ENCODE data around the gene REXO4. TPM values are rescaled to one million over a fixed set of nuclear protein-coding genes. Genes with fewer than 3 reads are reported as not detected.

REXO4 gene
- total and polyA plus RNA-seq, 2 of the 4 experiments (the other 2 are of a cell fraction), result 16.1 to 21.8 TPM

DNA sequence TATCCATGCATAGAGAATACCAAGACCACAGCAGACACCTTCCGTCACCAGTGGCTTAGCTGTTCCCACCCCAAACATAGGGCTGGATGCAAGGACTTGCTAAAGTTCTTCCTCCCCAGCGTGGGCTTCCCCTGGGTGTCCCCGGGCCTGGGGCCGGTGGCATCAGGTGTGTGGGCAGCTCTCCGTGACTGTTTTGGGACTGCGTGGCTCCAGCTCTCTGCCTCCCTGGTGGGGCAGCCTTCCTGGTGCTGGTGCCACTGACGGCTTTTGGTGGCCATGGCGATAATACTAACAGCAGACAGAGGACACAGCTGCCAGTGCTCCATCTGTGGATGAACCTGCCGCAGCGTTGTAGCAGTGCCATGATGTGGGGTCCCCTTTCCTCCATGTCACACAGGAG is 46.8 kb upstream of the REXO4 start:
- Histone ChIP-seq H4K5ac (ENCODE audit: low read depth, low read length) (no peak overlapping the region), H3K4ac (ENCODE audit: low read depth, low read length) (no peak overlapping the region), H3K4me2 (ENCODE audit: low read depth, low read length) (no peak overlapping the region), H2BK5ac (ENCODE audit: low read depth, low read length, poor library complexity, severe bottlenecking) (no peak overlapping the region), H3K23ac (ENCODE audit: low read depth, low read length) (no peak overlapping the region), H3K9me3 (ENCODE audit: control insufficient read depth, insufficient read depth, low read length) (no peaks in the 10 kb centered on the region), H3K27ac (ENCODE audit: insufficient read depth, low read length) (no peak overlapping the region), H3K4me1 (ENCODE audit: control insufficient read depth, insufficient read depth, low read length) (peaks cover 7% of the 10 kb centered on the region; the same call in 1 of the 2 replicates), H3K27me3 (ENCODE audit: control insufficient read depth, insufficient read depth, low read length) (no peaks in the 10 kb centered on the region), H4K20me1 (ENCODE audit: insufficient read depth, low read length) (no peaks in the 10 kb centered on the region), H3K36me3 (ENCODE audit: control insufficient read depth, insufficient read depth, low read length) (peaks cover 7% of the 10 kb centered on the region), H3K9me1 (ENCODE audit: insufficient read depth, low read length) (0 out of 2 replicates have a peak, but pooled peaks cover 4% of the 10 kb centered on the region), H2BK20ac (ENCODE audit: low read depth, low read length) (no peak overlapping the region), H2AK9ac (replicated peaks; ENCODE audit: low read depth, low read length, poor library complexity) (no peak overlapping the region), H2BK15ac (ENCODE audit: low read depth, low read length) (no peak overlapping the region), H3K18ac (ENCODE audit: low read depth, low read length) (no peak overlapping the region), H2BK120ac (ENCODE audit: low read depth, low read length) (no peak overlapping the region), H3K79me1 (ENCODE audit: low read depth in 1 of 2, low read length in 2 of 2) (peaks cover 0 to 6% of the 10 kb centered on the region in 2 experiments; a peak in 3 of 4 replicates), H4K91ac (ENCODE audit: insufficient read depth, low read depth, low read length) (no peak overlapping the region), H3K9ac (ENCODE audit: low read depth, low read length) (no peak overlapping the region), H2AFZ (replicated peaks; ENCODE audit: low read length, poor library complexity) (no peak overlapping the region), H3K4me3 (ENCODE audit: insufficient read depth, low read depth, low read length) (no peak overlapping the region), H2AK5ac (ENCODE audit: low read depth, low read length) (no peak overlapping the region), H3K56ac (ENCODE audit: extremely low read depth, insufficient read depth, low read length) (no peak overlapping the region), H4K8ac (ENCODE audit: low read depth in 2 of 2, low read length in 2 of 2) (no peak overlapping the region), H3K14ac (replicated peaks; ENCODE audit: low read depth, low read length) (no peak overlapping the region)
- ATAC-seq (ENCODE audit: low read depth), result no peak
- intact Hi-C loops (cut with micrococcal nuclease), result no loop called here
- TF ChIP-seq CHD1 (IDR thresholded peaks at IDR 0.05; ENCODE audit: low read depth, low read length), result no peak
- TF ChIP-seq CEBPB (IDR thresholded peaks at IDR 0.05; ENCODE audit: low read depth, low read length), result no peak
- TF ChIP-seq SMC3 (IDR thresholded peaks at IDR 0.05; ENCODE audit: low read depth, low read length), result no peak
- TF ChIP-seq FOS (IDR thresholded peaks at IDR 0.05; ENCODE audit: low read depth, low read length), result no peak
- no peak for TF ChIP-seq MAZ (IDR thresholded peaks at IDR 0.05; ENCODE audit: borderline replicate concordance, low read depth, low read length)
- TF ChIP-seq RAD21 (IDR thresholded peaks at IDR 0.05; ENCODE audit: low read length), result no peak
- TF ChIP-seq, protein P1, sequence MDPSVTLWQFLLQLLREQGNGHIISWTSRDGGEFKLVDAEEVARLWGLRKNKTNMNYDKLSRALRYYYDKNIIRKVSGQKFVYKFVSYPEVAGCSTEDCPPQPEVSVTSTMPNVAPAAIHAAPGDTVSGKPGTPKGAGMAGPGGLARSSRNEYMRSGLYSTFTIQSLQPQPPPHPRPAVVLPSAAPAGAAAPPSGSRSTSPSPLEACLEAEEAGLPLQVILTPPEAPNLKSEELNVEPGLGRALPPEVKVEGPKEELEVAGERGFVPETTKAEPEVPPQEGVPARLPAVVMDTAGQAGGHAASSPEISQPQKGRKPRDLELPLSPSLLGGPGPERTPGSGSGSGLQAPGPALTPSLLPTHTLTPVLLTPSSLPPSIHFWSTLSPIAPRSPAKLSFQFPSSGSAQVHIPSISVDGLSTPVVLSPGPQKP (IDR thresholded peaks at IDR 0.05; ENCODE audit: borderline replicate concordance, low read depth, low read length), result no peak
- no peak for TF ChIP-seq NFE2L2 (IDR thresholded peaks at IDR 0.05; ENCODE audit: low read depth, low read length)
- TF ChIP-seq RCOR1 (IDR thresholded peaks at IDR 0.05; ENCODE audit: insufficient replicate concordance, low read length), result no peak
- TF ChIP-seq, protein P2, sequence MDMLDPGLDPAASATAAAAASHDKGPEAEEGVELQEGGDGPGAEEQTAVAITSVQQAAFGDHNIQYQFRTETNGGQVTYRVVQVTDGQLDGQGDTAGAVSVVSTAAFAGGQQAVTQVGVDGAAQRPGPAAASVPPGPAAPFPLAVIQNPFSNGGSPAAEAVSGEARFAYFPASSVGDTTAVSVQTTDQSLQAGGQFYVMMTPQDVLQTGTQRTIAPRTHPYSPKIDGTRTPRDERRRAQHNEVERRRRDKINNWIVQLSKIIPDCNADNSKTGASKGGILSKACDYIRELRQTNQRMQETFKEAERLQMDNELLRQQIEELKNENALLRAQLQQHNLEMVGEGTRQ (IDR thresholded peaks at IDR 0.05; ENCODE audit: low read depth, low read length), result no peak
- TF ChIP-seq, protein P3, sequence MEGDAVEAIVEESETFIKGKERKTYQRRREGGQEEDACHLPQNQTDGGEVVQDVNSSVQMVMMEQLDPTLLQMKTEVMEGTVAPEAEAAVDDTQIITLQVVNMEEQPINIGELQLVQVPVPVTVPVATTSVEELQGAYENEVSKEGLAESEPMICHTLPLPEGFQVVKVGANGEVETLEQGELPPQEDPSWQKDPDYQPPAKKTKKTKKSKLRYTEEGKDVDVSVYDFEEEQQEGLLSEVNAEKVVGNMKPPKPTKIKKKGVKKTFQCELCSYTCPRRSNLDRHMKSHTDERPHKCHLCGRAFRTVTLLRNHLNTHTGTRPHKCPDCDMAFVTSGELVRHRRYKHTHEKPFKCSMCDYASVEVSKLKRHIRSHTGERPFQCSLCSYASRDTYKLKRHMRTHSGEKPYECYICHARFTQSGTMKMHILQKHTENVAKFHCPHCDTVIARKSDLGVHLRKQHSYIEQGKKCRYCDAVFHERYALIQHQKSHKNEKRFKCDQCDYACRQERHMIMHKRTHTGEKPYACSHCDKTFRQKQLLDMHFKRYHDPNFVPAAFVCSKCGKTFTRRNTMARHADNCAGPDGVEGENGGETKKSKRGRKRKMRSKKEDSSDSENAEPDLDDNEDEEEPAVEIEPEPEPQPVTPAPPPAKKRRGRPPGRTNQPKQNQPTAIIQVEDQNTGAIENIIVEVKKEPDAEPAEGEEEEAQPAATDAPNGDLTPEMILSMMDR (conservative IDR thresholded peaks at IDR 0.05; ENCODE audit: low read depth, low read length), result no peak
- TF ChIP-seq MAFK (IDR thresholded peaks at IDR 0.05; ENCODE audit: low read depth, low read length), result no peak
- TF ChIP-seq BHLHE40 (IDR thresholded peaks at IDR 0.05; ENCODE audit: low read depth, low read length), result no peak
- TF ChIP-seq MXI1 (IDR thresholded peaks at IDR 0.05; ENCODE audit: borderline replicate concordance, low read depth, low read length), result no peak
- no peak for TF ChIP-seq RFX5 (IDR thresholded peaks at IDR 0.05; ENCODE audit: low read depth, low read length)
- POLR2A ChIA-PET (ENCODE audit: unreplicated experiment), result no interaction called here
- DNase-seq, result no peak
- CTCF ChIA-PET, result no interaction called here
- dilution Hi-C loops (cut with HindIII; ENCODE audit: low sequenced_read_pairs, unreplicated experiment), result no loop called here
- in situ Hi-C loops (cut with MboI; ENCODE audit: low sequenced_read_pairs), result no loop called here
- 100% methylated on average over 2 of the region's 10 CpGs; no CpG with 5 or more reads in 1 of the 2 experiments for WGBS, 2 experiments (ENCODE audit: extremely low coverage in 2 of 2, insufficient read length in 1 of 2)
- BruUV-seq (replicated peaks), result no TSS peak
